ENCODE results near the gene LATS1. TPM values are rescaled to one million over a fixed set of nuclear protein-coding genes. Genes with fewer than 3 reads are reported as not detected.

LATS1 gene
- total and polyA plus RNA-seq, 10 of the 15 experiments (the other 5 are each of a cell fraction or from before 2014, with no cell fraction given), result 2.1 to 15.6 (median 11.0) TPM

- TF ChIP-seq, protein P1, sequence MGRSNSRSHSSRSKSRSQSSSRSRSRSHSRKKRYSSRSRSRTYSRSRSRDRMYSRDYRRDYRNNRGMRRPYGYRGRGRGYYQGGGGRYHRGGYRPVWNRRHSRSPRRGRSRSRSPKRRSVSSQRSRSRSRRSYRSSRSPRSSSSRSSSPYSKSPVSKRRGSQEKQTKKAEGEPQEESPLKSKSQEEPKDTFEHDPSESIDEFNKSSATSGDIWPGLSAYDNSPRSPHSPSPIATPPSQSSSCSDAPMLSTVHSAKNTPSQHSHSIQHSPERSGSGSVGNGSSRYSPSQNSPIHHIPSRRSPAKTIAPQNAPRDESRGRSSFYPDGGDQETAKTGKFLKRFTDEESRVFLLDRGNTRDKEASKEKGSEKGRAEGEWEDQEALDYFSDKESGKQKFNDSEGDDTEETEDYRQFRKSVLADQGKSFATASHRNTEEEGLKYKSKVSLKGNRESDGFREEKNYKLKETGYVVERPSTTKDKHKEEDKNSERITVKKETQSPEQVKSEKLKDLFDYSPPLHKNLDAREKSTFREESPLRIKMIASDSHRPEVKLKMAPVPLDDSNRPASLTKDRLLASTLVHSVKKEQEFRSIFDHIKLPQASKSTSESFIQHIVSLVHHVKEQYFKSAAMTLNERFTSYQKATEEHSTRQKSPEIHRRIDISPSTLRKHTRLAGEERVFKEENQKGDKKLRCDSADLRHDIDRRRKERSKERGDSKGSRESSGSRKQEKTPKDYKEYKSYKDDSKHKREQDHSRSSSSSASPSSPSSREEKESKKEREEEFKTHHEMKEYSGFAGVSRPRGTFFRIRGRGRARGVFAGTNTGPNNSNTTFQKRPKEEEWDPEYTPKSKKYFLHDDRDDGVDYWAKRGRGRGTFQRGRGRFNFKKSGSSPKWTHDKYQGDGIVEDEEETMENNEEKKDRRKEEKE (IDR thresholded peaks at IDR 0.05), result no peak
- no peak for TF ChIP-seq RAD51 (IDR thresholded peaks at IDR 0.05)
- no peak for TF ChIP-seq NFYA (IDR thresholded peaks at IDR 0.05; ENCODE audit: borderline replicate concordance, low read depth, low read length)
- TF ChIP-seq CBX5 (IDR thresholded peaks at IDR 0.05; ENCODE audit: low read depth), result no peak
- no peak for TF ChIP-seq TBL1XR1 (IDR thresholded peaks at IDR 0.05; ENCODE audit: low read depth, low read length)
- no peak for TF ChIP-seq CEBPZ (IDR thresholded peaks at IDR 0.05; ENCODE audit: low read depth, low read length)
- TF ChIP-seq CHD1 (IDR thresholded peaks at IDR 0.05; ENCODE audit: low read depth, low read length), result no peak
Measured at GRCh38 chr6:149734915-149735314, 17.0 kb upstream of the LATS1 start (continued).

All from GM12878 (cell line).